ENCODE data around the gene SYP.
A peak's percentile ranks its signal among the peaks of the same experiment; 100 is the strongest.
"Not testable (repeated sequence)": the region's sequence is repeated elsewhere in the genome, so short reads cannot be mapped to it uniquely, and the experiment has no call there.

SYP gene

GRCh38 chrX:49155900-49156837 lies 43.8 kb downstream of the SYP start:
- DNase-seq (ENCODE audit: low read depth, low spot score) = no peak
- H3K9ac ChIP-seq (ENCODE audit: insufficient read length) = peak overlapping the region; percentile 53
- no peak for TF ChIP-seq FOXP2 (optimal IDR thresholded peaks at IDR 0.05; ENCODE audit: control extremely low read depth, extremely low read length, insufficient read depth)

GRCh38 chrX:49155243-49155899 lies 44.6 kb downstream of the SYP start:
- Histone ChIP-seq H3K9me3 (ENCODE audit: low read depth, low read length) (no peaks in the 10 kb centered on the region), H3K4me3 (peak overlapping the region; percentile 67), H3K36me3 (ENCODE audit: insufficient read depth, low read length) (no peaks in the 10 kb centered on the region), H3K27ac (no peak overlapping the region; the same call in 1 of the 2 replicates), H3K9ac (ENCODE audit: insufficient read length) (no peak overlapping the region)
- TF ChIP-seq EZH2 (IDR thresholded peaks at IDR 0.05) = no peak
- TF ChIP-seq FOXP2 (optimal IDR thresholded peaks at IDR 0.05; ENCODE audit: control extremely low read depth, extremely low read length, insufficient read depth) = no peak
- no peak for TF ChIP-seq POLR2AphosphoS5 (IDR thresholded peaks at IDR 0.05; ENCODE audit: borderline replicate concordance, low read depth, low read length)
- DNase-seq (ENCODE audit: low read depth, low spot score) = no peak

More at GRCh38 chrX:49155900-49156837, 43.8 kb downstream of the SYP start:
- no peaks in the 10 kb centered on the region for H3K9me3 ChIP-seq (ENCODE audit: low read depth, low read length)
- no peaks in the 10 kb centered on the region for H3K36me3 ChIP-seq (ENCODE audit: insufficient read depth, low read length)
- H3K27ac ChIP-seq = peak overlapping the region; percentile 74
- H3K4me3 ChIP-seq = peak overlapping the region; percentile 67

GRCh38 chrX:49153467-49153866 lies 46.5 kb downstream of the SYP start:
- Histone ChIP-seq H3K9me3 (ENCODE audit: low read depth, low read length) (no peaks in the 10 kb centered on the region), H3K36me3 (ENCODE audit: insufficient read depth, low read length) (no peaks in the 10 kb centered on the region), H3K9ac (ENCODE audit: insufficient read length) (no peak overlapping the region), H3K4me3 (no peak overlapping the region), H3K27ac (no peak overlapping the region)
- TF ChIP-seq POLR2AphosphoS5 (IDR thresholded peaks at IDR 0.05; ENCODE audit: borderline replicate concordance, low read depth, low read length) (no peak), EZH2 (IDR thresholded peaks at IDR 0.05) (no peak), FOXP2 (optimal IDR thresholded peaks at IDR 0.05; ENCODE audit: control extremely low read depth, extremely low read length, insufficient read depth) (no peak)
- DNase-seq (ENCODE audit: low read depth, low spot score) = no peak

- not testable (repeated sequence) for H3K9me3 ChIP-seq (ENCODE audit: low read depth, low read length); H3K27ac ChIP-seq; H3K36me3 ChIP-seq (ENCODE audit: insufficient read depth, low read length); H3K4me3 ChIP-seq; H3K9ac ChIP-seq (ENCODE audit: insufficient read length); DNase-seq (ENCODE audit: low read depth, low spot score)
Observed at GRCh38 chrX:49149291-49149690, 50.7 kb downstream of the SYP start.

- not testable (repeated sequence) for H3K9ac ChIP-seq (ENCODE audit: insufficient read length); H3K9me3 ChIP-seq (ENCODE audit: low read depth, low read length); H3K27ac ChIP-seq; H3K4me3 ChIP-seq; DNase-seq (ENCODE audit: low read depth, low spot score); H3K36me3 ChIP-seq (ENCODE audit: insufficient read depth, low read length)
Observed at GRCh38 chrX:49148390-49149100, 51.4 kb downstream of the SYP start.

- H3K4me3 ChIP-seq = no peak overlapping the region
- TF ChIP-seq FOXP2 (optimal IDR thresholded peaks at IDR 0.05; ENCODE audit: control extremely low read depth, extremely low read length, insufficient read depth) (no peak), POLR2AphosphoS5 (IDR thresholded peaks at IDR 0.05; ENCODE audit: borderline replicate concordance, low read depth, low read length) (no peak)
- DNase-seq (ENCODE audit: low read depth, low spot score) = no peak
- H3K36me3 ChIP-seq (ENCODE audit: insufficient read depth, low read length) = no peaks in the 10 kb centered on the region
- no peaks in the 10 kb centered on the region for H3K9me3 ChIP-seq (ENCODE audit: low read depth, low read length)
- no peak overlapping the region for H3K9ac ChIP-seq (ENCODE audit: insufficient read length)
- no peak overlapping the region for H3K27ac ChIP-seq
Observed at GRCh38 chrX:49147936-49148335, 52.1 kb downstream of the SYP start.

GRCh38 chrX:49147282-49147681 lies 52.7 kb downstream of the SYP start:
- Histone ChIP-seq H3K9ac (ENCODE audit: insufficient read length) (no peak overlapping the region), H3K4me3 (no peak overlapping the region), H3K27ac (no peak overlapping the region), H3K9me3 (ENCODE audit: low read depth, low read length) (no peaks in the 10 kb centered on the region), H3K36me3 (ENCODE audit: insufficient read depth, low read length) (no peaks in the 10 kb centered on the region)
- no peak for DNase-seq (ENCODE audit: low read depth, low spot score)
- TF ChIP-seq FOXP2 (optimal IDR thresholded peaks at IDR 0.05; ENCODE audit: control extremely low read depth, extremely low read length, insufficient read depth) (no peak), EZH2 (IDR thresholded peaks at IDR 0.05) (no peak), POLR2AphosphoS5 (IDR thresholded peaks at IDR 0.05; ENCODE audit: borderline replicate concordance, low read depth, low read length) (no peak)

GRCh38 chrX:49143154-49143553 lies 56.8 kb downstream of the SYP start:
- H3K9me3 ChIP-seq (ENCODE audit: low read depth, low read length); H3K36me3 ChIP-seq (ENCODE audit: insufficient read depth, low read length); H3K27ac ChIP-seq; H3K9ac ChIP-seq (ENCODE audit: insufficient read length); DNase-seq (ENCODE audit: low read depth, low spot score); H3K4me3 ChIP-seq: not testable (repeated sequence)

- not testable (repeated sequence) for H3K9me3 ChIP-seq (ENCODE audit: low read depth, low read length); H3K9ac ChIP-seq (ENCODE audit: insufficient read length); DNase-seq (ENCODE audit: low read depth, low spot score); H3K36me3 ChIP-seq (ENCODE audit: insufficient read depth, low read length); H3K4me3 ChIP-seq; H3K27ac ChIP-seq
Observed at GRCh38 chrX:49142264-49142663, 57.7 kb downstream of the SYP start.

All from SK-N-MC (cell line).